ENCODE data around the gene ISG20.

The ISG20 gene

GRCh38 chr15:88619796-88620195 lies 19.0 kb upstream of the ISG20 start:
- H3K36me3 ChIP-seq (ENCODE audit: insufficient read depth, low read length), result no peaks in the 10 kb centered on the region

DNA sequence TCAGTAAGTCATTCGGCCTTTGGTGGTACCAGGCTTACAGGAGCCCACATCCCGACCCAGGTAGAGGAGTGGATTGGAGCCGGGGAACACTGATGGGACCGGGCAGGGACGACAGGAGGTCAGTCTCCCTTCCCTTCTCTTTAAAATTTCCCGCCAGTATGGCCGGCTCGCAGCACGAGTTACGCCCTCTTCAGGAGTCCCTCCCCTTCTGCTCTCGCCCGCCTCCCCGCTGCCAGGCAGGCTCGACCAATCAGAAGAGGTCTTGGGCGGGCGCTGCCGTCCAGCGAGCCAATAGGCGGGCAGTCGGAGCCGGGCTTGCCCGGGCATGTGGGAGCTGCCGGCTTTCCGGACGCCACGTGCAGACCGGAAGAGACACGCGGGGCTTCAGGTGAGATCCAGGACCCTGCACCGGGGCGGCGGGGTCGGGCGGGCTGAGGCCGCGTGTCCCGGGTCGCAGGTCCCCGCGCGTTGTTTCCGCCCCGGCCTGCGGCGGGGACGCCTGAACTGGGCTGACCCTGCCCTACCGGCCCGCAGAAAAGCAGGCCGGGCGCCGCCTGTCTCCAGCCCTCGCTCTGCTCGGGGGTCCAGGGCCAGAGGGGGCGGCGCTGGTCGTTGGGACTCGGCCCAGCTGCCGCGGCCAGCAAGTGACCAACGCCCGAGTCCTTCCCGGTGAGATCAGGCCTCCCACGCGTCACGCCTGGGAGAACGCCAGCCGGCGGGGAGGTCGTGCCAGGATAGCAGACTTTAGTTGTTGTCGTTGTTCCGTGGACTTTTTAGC lies 17.6 kb upstream of the ISG20 start, which contains the start of gene AEN:
TSS of gene AEN (plus strand) at position 346 of the 778 bp plus-strand sequence. CDS start 4,870 bp downstream, outside the sequence.
- Histone ChIP-seq H2AFZ (ENCODE audit: low read length, unreplicated experiment) (peak within 1 kb of the TSS; percentile 64), H3K4me1 (ENCODE audit: control insufficient read depth, insufficient read depth, low read length, unreplicated experiment) (peaks cover 29% of the 10 kb centered on the region)

More at GRCh38 chr15:88619796-88620195, 19.0 kb upstream of the ISG20 start:
- Histone ChIP-seq H3K79me2 (ENCODE audit: control insufficient read depth, insufficient read depth, low read length, unreplicated experiment) (peaks cover 37% of the 10 kb centered on the region), H3K4me1 (ENCODE audit: control insufficient read depth, insufficient read depth, low read length, unreplicated experiment) (peaks cover 25% of the 10 kb centered on the region), H2AFZ (ENCODE audit: low read length, unreplicated experiment) (no peak overlapping the region), H3K4me3 (ENCODE audit: low read depth, low read length) (no peak overlapping the region), H3K27me3 (ENCODE audit: insufficient read depth, low read length) (no peaks in the 10 kb centered on the region), H3K27ac (ENCODE audit: low read depth, low read length) (no peak overlapping the region)

DNA sequence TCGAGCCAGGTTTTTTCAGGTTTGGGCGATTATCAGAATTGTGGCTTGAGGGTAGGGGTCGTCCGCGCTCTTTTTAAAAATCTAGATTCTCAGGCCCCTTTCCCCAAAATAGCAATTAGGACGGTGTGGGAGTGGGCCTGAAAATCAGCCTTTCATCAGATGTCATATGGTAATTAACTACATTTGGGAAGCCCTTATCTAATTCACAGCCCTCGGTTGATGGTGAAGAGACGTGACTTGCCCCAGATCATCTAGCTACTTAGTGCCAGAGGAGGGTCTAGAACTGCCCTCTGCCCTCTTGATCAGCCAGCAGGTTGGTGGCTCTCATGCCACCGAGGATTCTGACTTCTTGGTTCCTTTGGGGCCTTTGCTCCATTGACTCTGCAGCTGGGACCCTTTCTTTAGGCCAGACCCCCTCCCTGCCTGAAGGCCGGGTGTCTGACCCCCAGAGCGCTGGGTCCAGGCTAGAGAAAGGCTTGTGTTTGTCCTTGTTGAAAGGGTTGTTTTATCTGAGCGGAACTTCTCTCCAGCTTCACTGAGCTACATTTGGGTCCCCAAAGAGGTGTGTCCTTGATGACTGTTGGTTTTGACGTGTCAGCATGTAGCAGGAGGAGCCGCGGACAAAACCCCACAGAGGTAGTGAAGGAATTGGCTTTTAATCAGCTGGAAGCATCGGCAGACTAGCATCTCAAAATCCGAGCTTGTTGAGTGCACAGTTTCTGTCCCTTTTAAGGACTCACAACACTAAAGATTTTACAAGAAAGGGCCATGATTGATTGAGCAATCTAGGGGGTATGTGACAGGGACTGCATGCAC lies 16.8 kb upstream of the ISG20 start:
- Histone ChIP-seq H2AFZ (ENCODE audit: low read length, unreplicated experiment) (peak overlapping the region; percentile 64), H3K27me3 (ENCODE audit: insufficient read depth, low read length) (no peaks in the 10 kb centered on the region), H3K36me3 (ENCODE audit: insufficient read depth, low read length) (peaks cover 9% of the 10 kb centered on the region; the same call in 1 of the 2 replicates), H3K4me1 (ENCODE audit: control insufficient read depth, insufficient read depth, low read length, unreplicated experiment) (peaks cover 34% of the 10 kb centered on the region), H3K79me2 (ENCODE audit: control insufficient read depth, insufficient read depth, low read length, unreplicated experiment) (peaks cover 59% of the 10 kb centered on the region), H3K4me3 (ENCODE audit: low read depth, low read length) (peak overlapping the region; percentile 92), H3K27ac (ENCODE audit: low read depth, low read length) (peak overlapping the region; percentile 96)

More for the DNA sequence above, 17.6 kb upstream of the ISG20 start, which contains the start of gene AEN:
- peaks cover 51% of the 10 kb centered on the region for H3K79me2 ChIP-seq (ENCODE audit: control insufficient read depth, insufficient read depth, low read length, unreplicated experiment)
- no peaks in the 10 kb centered on the region for H3K27me3 ChIP-seq (ENCODE audit: insufficient read depth, low read length)
- peaks cover under 1% of the 10 kb centered on the region; the same call in 1 of the 2 replicates for H3K36me3 ChIP-seq (ENCODE audit: insufficient read depth, low read length)
- peak within 1 kb of the TSS; percentile 92 for H3K4me3 ChIP-seq (ENCODE audit: low read depth, low read length)
- peak within 1 kb of the TSS; percentile 96 for H3K27ac ChIP-seq (ENCODE audit: low read depth, low read length)

DNA sequence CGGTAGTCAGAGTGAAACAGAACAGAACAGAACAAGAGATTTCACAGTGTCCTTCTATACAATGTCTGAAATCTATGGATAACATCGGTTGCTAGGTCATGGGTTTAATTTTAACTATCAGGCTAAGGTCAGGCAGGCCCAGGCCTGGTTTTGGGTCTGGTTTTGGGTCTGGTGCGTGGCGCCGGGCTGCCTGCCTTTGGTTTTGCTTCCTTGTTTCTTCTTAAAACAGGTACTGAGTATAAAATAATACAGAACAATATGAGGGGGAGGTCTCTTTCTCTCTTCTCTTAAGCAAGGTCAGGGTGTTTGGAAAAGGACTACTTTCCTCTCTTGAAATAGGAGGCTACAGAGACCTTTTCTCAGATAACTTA lies 16.2 kb upstream of the ISG20 start:
- Histone ChIP-seq H2AFZ (ENCODE audit: low read length, unreplicated experiment) (no peak overlapping the region), H3K27ac (ENCODE audit: low read depth, low read length) (peak overlapping the region; percentile 96), H3K4me3 (ENCODE audit: low read depth, low read length) (peak overlapping the region; percentile 92), H3K4me1 (ENCODE audit: control insufficient read depth, insufficient read depth, low read length, unreplicated experiment) (peaks cover 36% of the 10 kb centered on the region), H3K79me2 (ENCODE audit: control insufficient read depth, insufficient read depth, low read length, unreplicated experiment) (peaks cover 65% of the 10 kb centered on the region), H3K36me3 (ENCODE audit: insufficient read depth, low read length) (peaks cover 13% of the 10 kb centered on the region), H3K27me3 (ENCODE audit: insufficient read depth, low read length) (no peaks in the 10 kb centered on the region)

- Histone ChIP-seq H3K4me1 (ENCODE audit: control insufficient read depth, insufficient read depth, low read length, unreplicated experiment) (peaks cover 36% of the 10 kb centered on the region), H3K27me3 (ENCODE audit: insufficient read depth, low read length) (no peaks in the 10 kb centered on the region), H3K79me2 (ENCODE audit: control insufficient read depth, insufficient read depth, low read length, unreplicated experiment) (peaks cover 69% of the 10 kb centered on the region), H2AFZ (ENCODE audit: low read length, unreplicated experiment) (no peak overlapping the region), H3K4me3 (ENCODE audit: low read depth, low read length) (peak overlapping the region; percentile 92), H3K27ac (ENCODE audit: low read depth, low read length) (peak overlapping the region; percentile 96), H3K36me3 (ENCODE audit: insufficient read depth, low read length) (peaks cover 16% of the 10 kb centered on the region)
These were observed 15.8 kb upstream of the ISG20 start for GRCh38 chr15:88623061-88623460.

DNA sequence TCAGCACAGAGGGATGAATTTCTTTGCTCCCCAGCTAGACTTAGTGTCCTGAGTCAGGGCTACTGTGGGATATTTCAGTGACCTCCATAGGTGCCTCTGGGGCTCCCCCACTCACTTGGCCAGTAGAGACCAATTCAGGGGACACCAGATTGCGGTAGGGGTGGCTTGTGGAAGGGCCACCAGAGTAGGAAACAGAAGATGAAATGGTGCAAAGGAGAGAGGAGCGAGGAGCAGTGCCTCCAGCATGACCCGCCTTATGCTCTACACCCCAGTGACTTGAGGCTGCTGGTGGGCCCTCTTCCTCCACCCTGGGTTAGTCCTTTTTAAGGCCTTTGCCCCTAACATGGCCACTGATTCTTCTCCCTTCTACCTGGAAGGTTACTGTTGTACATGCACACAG lies 15.2 kb upstream of the ISG20 start:
- peaks cover 75% of the 10 kb centered on the region for H3K79me2 ChIP-seq (ENCODE audit: control insufficient read depth, insufficient read depth, low read length, unreplicated experiment)
- H3K4me1 ChIP-seq (ENCODE audit: control insufficient read depth, insufficient read depth, low read length, unreplicated experiment), result peaks cover 38% of the 10 kb centered on the region
- H2AFZ ChIP-seq (ENCODE audit: low read length, unreplicated experiment), result no peak overlapping the region
- H3K27ac ChIP-seq (ENCODE audit: low read depth, low read length), result peak overlapping the region; percentile 96
- peak overlapping the region; percentile 92 for H3K4me3 ChIP-seq (ENCODE audit: low read depth, low read length)
- H3K36me3 ChIP-seq (ENCODE audit: insufficient read depth, low read length), result peaks cover 22% of the 10 kb centered on the region
- H3K27me3 ChIP-seq (ENCODE audit: insufficient read depth, low read length), result no peaks in the 10 kb centered on the region

DNA sequence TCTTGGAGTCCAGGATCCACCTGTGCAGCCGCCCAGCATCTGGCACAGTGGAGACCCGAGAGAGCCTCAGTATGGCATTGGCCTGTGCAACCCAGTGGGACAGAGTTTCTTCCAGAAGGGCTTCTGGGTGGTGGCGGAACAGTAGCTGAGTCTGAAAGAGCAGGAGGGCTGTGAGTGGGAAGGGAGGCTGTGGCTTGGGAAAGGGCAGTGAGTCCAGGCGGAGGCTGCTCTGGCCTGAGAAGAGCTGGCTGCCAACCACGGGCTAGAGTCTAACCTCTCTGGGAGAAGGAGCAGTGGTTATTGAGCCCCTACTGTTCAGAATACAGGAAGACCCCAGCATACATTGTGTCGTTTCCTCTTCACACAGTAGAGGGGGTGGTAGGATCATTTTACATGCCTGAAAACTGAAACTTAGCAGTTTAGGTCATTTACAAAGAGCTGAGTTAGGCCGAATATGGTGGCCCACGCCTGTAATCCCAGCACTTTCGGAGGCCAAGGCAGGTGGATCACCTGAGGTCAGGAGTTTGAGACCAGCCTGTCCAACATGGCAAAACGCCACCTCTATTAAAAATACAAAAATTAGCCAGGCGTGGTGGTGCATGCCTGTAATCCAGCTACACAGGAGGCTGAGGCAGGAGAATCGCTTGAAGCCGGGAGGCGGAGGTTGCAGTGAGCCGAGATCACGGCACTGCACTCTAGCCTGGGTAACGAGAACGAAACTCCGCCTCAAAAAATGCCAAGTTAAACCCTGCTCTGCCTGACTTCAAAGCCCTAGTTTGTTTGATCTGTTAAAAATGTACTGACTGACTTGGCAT lies 14.5 kb upstream of the ISG20 start:
- Histone ChIP-seq H3K27me3 (ENCODE audit: insufficient read depth, low read length) (no peaks in the 10 kb centered on the region), H3K27ac (ENCODE audit: low read depth, low read length) (peak overlapping the region; percentile 96; the same call in 1 of the 2 replicates), H3K4me3 (ENCODE audit: low read depth, low read length) (peak overlapping the region; percentile 92), H3K79me2 (ENCODE audit: control insufficient read depth, insufficient read depth, low read length, unreplicated experiment) (peaks cover 81% of the 10 kb centered on the region), H2AFZ (ENCODE audit: low read length, unreplicated experiment) (no peak overlapping the region), H3K36me3 (ENCODE audit: insufficient read depth, low read length) (peaks cover 28% of the 10 kb centered on the region), H3K4me1 (ENCODE audit: control insufficient read depth, insufficient read depth, low read length, unreplicated experiment) (peaks cover 45% of the 10 kb centered on the region)

DNA sequence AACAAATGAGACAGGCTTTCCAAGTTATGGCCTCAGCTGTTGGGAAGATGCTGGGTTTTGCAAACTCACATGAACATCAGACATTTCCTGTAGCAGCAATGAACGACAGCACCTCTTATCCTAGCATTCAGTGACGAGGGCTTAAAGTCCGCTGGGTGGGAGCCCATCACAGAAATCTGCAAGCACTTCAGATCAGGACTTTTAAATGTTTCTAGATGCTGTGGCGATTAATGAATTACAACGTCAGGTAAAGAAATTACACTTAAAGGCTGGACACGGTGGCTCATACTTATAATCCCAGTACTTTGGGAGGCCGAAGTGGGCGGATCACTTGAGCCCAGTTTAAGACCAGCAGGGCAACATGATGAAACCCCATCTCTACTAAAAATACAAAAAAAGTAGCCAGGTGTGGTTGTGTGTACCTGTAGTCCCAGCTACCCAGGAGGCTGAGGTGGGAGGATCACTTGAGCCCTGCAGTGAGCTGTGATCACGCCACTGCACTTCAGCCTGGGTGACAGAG lies 13.8 kb upstream of the ISG20 start:
- H3K79me2 ChIP-seq (ENCODE audit: control insufficient read depth, insufficient read depth, low read length, unreplicated experiment), result peaks cover 87% of the 10 kb centered on the region
- no peak overlapping the region for H3K27ac ChIP-seq (ENCODE audit: low read depth, low read length)
- no peak overlapping the region for H2AFZ ChIP-seq (ENCODE audit: low read length, unreplicated experiment)
- no peaks in the 10 kb centered on the region for H3K27me3 ChIP-seq (ENCODE audit: insufficient read depth, low read length)
- peak overlapping the region; percentile 17 for H3K4me3 ChIP-seq (ENCODE audit: low read depth, low read length)
- H3K4me1 ChIP-seq (ENCODE audit: control insufficient read depth, insufficient read depth, low read length, unreplicated experiment), result peaks cover 52% of the 10 kb centered on the region
- H3K36me3 ChIP-seq (ENCODE audit: insufficient read depth, low read length), result peaks cover 32% of the 10 kb centered on the region

DNA sequence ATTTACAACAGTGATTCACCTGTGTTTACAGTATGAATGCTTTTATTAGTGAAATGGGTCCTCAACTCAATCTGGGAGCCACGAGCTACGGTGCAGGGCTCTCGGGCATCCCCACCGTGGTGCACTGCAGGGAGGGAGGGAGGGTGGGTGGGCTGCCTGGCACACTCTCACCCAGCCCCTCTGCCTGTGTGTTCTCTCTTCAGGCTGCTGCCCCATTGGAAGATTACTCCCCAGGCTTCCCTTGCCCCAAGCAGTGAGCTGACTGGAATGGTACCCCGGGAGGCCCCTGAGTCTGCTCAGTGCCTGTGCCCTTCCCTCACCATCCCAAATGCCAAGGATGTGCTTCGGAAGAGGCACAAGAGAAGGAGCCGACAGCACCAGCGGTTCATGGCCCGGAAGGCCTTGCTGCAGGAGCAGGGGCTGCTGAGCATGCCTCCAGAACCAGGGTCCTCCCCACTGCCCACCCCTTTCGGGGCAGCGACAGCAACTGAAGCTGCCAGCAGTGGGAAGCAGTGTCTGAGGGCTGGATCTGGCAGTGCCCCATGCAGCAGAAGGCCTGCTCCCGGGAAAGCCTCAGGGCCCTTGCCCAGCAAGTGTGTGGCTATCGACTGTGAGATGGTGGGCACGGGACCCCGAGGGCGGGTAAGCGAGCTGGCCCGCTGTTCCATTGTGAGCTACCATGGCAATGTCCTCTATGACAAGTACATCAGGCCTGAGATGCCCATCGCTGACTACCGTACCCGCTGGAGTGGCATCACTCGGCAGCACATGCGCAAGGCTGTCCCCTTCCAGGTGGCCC lies 12.7 kb upstream of the ISG20 start:
- H3K27me3 ChIP-seq (ENCODE audit: insufficient read depth, low read length), result no peaks in the 10 kb centered on the region
- H3K79me2 ChIP-seq (ENCODE audit: control insufficient read depth, insufficient read depth, low read length, unreplicated experiment), result peaks cover 87% of the 10 kb centered on the region
- H3K4me1 ChIP-seq (ENCODE audit: control insufficient read depth, insufficient read depth, low read length, unreplicated experiment), result peaks cover 59% of the 10 kb centered on the region
- no peak overlapping the region for H3K27ac ChIP-seq (ENCODE audit: low read depth, low read length)
- no peak overlapping the region for H2AFZ ChIP-seq (ENCODE audit: low read length, unreplicated experiment)
- peaks cover 32% of the 10 kb centered on the region for H3K36me3 ChIP-seq (ENCODE audit: insufficient read depth, low read length)
- H3K4me3 ChIP-seq (ENCODE audit: low read depth, low read length), result no peak overlapping the region
